Vagina (tissue), 2 donors: ENCODE data around the gene NFYC.

Source experiments
- CTCF ChIP-seq, 3 experiments: fragments of 450-650 bp in 2 of 3; fragments of 200-600 bp in 1 of 3; sonication (generic) in 1 of 3; IDR thresholded peaks; one replicate each; pipeline ENCODE4 v1.5.1; 2017 to 2019; ENCODE audit warnings: antibody characterized with exemption in 3 of 3, mild to moderate bottlenecking in 2 of 3, moderate library complexity in 2 of 3
- POLR2A ChIP-seq, 2 donors: fragments of 450-650 bp; IDR thresholded peaks; one replicate each; pipeline ENCODE4 v1.6.1; 2017; ENCODE audit warnings: antibody characterized with exemption in 2 of 2, mild to moderate bottlenecking in 2 of 2, moderate library complexity in 2 of 2

GRCh38 chr1:40676501-40676900, 15.0 kb upstream of the NFYC start:
- no peak for TF ChIP-seq CTCF (IDR thresholded peaks at IDR 0.05)
- TF ChIP-seq POLR2A (IDR thresholded peaks at IDR 0.05): no peak
